ENCODE measurements around the gene SAXO2.
"Not testable (repeated sequence)": the region's sequence is repeated elsewhere in the genome, so short reads cannot be mapped to it uniquely, and the experiment has no call there.

SAXO2 gene

DNA sequence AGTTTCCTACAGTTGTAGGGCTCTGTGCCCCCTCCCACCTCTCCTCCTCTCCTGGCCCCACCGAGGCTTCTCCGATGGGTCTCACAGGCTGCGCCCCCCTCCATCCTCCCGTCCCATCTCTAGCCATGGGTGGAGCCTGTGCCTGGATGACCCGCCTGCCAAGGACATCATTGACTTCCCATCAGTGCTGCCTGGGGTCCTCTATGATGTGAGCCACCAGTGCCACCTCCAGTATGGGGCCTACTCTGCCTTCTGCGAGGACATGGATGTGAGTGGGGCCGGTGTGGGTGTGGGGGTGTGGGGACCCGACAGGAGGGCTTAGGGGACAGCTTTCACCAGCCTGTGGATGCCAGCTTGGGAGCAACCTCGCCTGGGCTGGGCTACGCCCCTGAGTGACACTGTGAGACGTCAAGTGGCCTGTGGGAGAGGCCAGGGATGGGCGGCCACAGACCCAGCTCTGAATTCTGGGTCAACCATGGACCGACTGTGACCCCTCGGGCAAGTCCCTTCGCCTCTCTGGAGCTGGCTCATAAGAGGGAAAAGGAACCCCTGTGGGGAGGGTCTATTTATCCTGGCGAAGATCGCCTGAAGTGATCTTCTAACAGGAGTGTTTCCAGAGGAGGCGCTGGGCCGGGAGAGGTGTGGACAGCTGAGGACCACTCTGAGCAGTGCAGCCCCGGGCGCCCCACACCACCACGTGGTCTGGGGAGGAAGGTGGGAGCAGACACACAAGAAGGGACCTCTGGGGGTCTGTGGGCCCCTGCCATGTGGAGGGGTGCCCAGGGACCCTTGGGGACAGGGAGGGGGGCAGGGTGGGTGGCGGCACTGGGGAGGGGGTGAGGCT lies 53.9 kb downstream of the SAXO2 start:
- H3K4me3 Mint-ChIP-seq, H3K27ac Mint-ChIP-seq, H3K9me3 Mint-ChIP-seq, H3K36me3 Mint-ChIP-seq, H3K4me1 Mint-ChIP-seq: not testable (repeated sequence)
- H3K27me3 Mint-ChIP-seq: peaks cover 22% of the 10 kb centered on the region
- ATAC-seq: peak; percentile 1

GRCh38 chr15:82317091-82317489 lies 54.5 kb downstream of the SAXO2 start:
- Mint-ChIP-seq H3K4me1 (no peaks in the 10 kb centered on the region), H3K4me3 (no peak overlapping the region), H3K27ac (no peak overlapping the region), H3K27me3 (peaks cover 22% of the 10 kb centered on the region), H3K9me3 (no peaks in the 10 kb centered on the region), H3K36me3 (no peaks in the 10 kb centered on the region)
- ATAC-seq: no peak

GRCh38 chr15:82317516-82317915 lies 54.9 kb downstream of the SAXO2 start:
- peaks cover 22% of the 10 kb centered on the region for H3K27me3 Mint-ChIP-seq

DNA sequence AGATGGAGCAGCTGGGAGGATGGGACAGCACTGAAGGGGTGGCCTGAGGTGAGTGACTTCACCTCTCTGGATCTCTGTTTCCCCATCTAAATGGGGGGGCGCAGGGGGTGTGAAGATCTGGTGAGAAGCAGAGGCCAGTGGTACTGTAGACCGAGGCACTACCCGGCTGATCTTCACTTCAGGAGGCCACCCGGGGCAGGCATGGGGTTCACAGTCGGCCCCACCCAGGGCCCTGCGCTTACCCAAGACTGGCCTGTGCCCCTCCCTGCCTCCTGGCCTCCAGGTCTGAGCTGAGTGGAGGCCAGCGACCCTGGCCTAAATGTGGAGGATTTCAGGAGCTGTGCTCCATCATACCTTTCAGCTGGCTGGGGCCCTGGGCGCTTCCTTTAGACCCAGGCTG lies 55.7 kb downstream of the SAXO2 start:
- not testable (repeated sequence) for H3K36me3 Mint-ChIP-seq, H3K4me1 Mint-ChIP-seq, H3K4me3 Mint-ChIP-seq, ATAC-seq, H3K27ac Mint-ChIP-seq, H3K9me3 Mint-ChIP-seq
- H3K27me3 Mint-ChIP-seq: peaks cover 22% of the 10 kb centered on the region

More at GRCh38 chr15:82317516-82317915, 54.9 kb downstream of the SAXO2 start:
- not testable (repeated sequence) for H3K9me3 Mint-ChIP-seq, ATAC-seq, H3K27ac Mint-ChIP-seq, H3K4me1 Mint-ChIP-seq, H3K36me3 Mint-ChIP-seq, H3K4me3 Mint-ChIP-seq

- not testable (repeated sequence) for H3K27ac Mint-ChIP-seq, H3K4me1 Mint-ChIP-seq, H3K9me3 Mint-ChIP-seq, H3K36me3 Mint-ChIP-seq, H3K4me3 Mint-ChIP-seq, ATAC-seq
- H3K27me3 Mint-ChIP-seq: peaks cover 21% of the 10 kb centered on the region
Measured at GRCh38 chr15:82319522-82320278, 57.1 kb downstream of the SAXO2 start.

DNA sequence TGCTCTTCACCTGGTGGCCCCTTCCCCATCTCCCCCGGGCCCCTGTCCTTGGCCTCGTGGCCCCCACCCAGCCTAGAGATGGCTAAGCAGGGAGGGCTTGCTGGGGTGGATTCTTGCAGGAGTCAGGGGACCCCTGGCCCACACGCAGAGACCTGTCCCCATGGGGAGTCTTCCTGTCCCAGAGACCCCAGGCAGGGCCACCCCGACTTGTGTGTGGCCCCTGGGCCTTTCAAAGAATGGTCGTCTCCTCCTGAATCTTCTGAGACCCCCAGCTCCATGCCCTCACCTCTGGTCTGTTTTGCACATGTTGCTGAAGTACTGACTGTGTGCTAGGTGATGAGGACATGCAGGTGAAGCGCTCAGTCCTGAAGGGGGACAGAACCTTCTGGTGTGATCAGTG lies 58.2 kb downstream of the SAXO2 start:
- not testable (repeated sequence) for H3K9me3 Mint-ChIP-seq, ATAC-seq, H3K36me3 Mint-ChIP-seq, H3K4me3 Mint-ChIP-seq, H3K4me1 Mint-ChIP-seq, H3K27me3 Mint-ChIP-seq, H3K27ac Mint-ChIP-seq

- not testable (repeated sequence) for H3K27ac Mint-ChIP-seq, H3K36me3 Mint-ChIP-seq, ATAC-seq, H3K4me3 Mint-ChIP-seq, H3K9me3 Mint-ChIP-seq, H3K27me3 Mint-ChIP-seq, H3K4me1 Mint-ChIP-seq
Measured at GRCh38 chr15:82322488-82322887, 59.9 kb downstream of the SAXO2 start.

DNA sequence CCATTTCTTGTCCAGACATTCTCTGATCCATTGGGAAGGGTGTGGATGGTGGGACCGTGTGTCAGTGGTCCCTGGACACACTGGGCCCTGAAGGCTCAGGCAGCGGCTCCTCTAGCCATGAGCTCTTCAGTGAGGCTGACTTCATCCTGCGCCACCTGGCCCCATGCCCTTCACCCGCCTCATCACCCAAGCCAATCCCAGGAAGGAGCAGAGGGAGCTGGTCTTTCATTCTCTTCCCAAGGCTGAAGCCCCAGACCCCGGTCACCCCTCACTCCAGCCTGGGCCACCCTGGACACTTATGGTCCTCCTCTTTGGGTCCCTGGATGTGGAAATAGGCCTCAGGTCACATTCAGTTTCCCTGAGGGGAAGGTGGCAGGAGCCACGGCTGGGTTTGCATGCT lies 62.2 kb downstream of the SAXO2 start:
- not testable (repeated sequence) for H3K27ac Mint-ChIP-seq, H3K36me3 Mint-ChIP-seq, H3K9me3 Mint-ChIP-seq, H3K4me3 Mint-ChIP-seq, H3K27me3 Mint-ChIP-seq, H3K4me1 Mint-ChIP-seq, ATAC-seq

- H3K27ac Mint-ChIP-seq, H3K36me3 Mint-ChIP-seq, H3K9me3 Mint-ChIP-seq, ATAC-seq, H3K27me3 Mint-ChIP-seq, H3K4me1 Mint-ChIP-seq, H3K4me3 Mint-ChIP-seq: not testable (repeated sequence)
Measured at GRCh38 chr15:82325646-82326045, 63.0 kb downstream of the SAXO2 start.

DNA sequence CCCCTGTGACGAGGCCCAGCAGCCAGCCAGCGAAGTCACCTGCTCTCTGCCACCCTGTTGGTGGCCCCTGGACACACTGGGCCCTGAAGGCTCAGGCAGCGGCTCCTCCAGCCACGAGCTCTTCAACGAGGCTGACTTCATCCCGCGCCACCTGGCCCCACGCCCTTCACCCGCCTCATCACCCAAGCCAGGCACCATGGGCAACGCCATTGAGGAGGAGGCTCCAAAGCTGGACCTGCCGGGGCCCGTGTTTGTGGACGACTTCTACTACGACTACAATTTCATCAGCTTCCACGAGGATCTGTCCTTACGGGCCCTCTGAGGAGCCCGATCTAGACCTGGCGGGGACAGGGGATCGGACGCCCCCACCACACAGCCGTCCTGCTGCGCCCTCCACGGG lies 64.3 kb downstream of the SAXO2 start:
- not testable (repeated sequence) for H3K4me1 Mint-ChIP-seq, ATAC-seq, H3K36me3 Mint-ChIP-seq, H3K27ac Mint-ChIP-seq, H3K9me3 Mint-ChIP-seq, H3K27me3 Mint-ChIP-seq, H3K4me3 Mint-ChIP-seq

- not testable (repeated sequence) for H3K36me3 Mint-ChIP-seq, H3K4me1 Mint-ChIP-seq, ATAC-seq, H3K27ac Mint-ChIP-seq, H3K27me3 Mint-ChIP-seq, H3K9me3 Mint-ChIP-seq, H3K4me3 Mint-ChIP-seq
Measured at GRCh38 chr15:82327372-82327771, 64.8 kb downstream of the SAXO2 start.

- not testable (repeated sequence) for H3K4me3 Mint-ChIP-seq, H3K27me3 Mint-ChIP-seq, H3K36me3 Mint-ChIP-seq, ATAC-seq, H3K4me1 Mint-ChIP-seq, H3K27ac Mint-ChIP-seq, H3K9me3 Mint-ChIP-seq
Measured at GRCh38 chr15:82329039-82329438, 66.4 kb downstream of the SAXO2 start.

- not testable (repeated sequence) for ATAC-seq, H3K4me1 Mint-ChIP-seq, H3K4me3 Mint-ChIP-seq, H3K9me3 Mint-ChIP-seq, H3K27me3 Mint-ChIP-seq, H3K27ac Mint-ChIP-seq, H3K36me3 Mint-ChIP-seq
Measured at GRCh38 chr15:82330921-82331320, 68.3 kb downstream of the SAXO2 start.

DNA sequence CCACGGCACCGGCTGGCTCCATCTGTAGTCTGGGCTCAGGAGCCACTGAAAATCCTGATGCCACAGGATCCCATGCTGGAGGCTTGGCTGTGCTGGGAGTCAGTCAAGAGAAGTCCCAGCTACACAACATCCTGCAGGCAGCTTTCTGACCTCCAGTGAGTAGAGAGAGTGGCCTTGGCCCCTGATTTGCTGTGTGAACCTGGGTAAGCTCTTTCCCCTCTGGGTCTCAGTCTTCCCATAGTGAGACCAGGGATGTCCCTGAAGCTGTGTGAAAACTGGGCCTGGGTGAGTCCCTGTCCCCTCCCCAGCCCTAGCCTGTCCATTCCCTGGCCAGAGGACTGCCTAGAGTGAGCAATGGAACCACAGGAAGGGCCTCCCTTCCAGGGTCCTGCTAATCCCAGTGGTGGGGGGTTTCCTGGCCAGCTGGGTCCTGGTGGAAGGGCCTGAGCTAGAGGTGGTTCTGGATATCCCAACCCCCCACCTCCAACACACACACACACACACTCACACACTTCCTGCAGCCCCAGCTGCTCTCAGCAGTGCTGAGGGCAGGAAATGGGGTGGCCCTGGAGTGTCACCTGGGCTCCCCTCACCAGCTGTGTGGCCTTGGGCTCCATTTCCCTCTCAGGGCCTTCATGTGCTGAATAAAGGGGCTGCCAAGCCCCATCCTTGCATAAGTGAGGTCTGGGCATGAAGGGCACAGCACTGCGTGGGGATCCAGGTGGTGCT lies 69.1 kb downstream of the SAXO2 start:
- not testable (repeated sequence) for H3K36me3 Mint-ChIP-seq
- peak; percentile 37 for ATAC-seq

GRCh38 chr15:82332711-82333602 lies 70.3 kb downstream of the SAXO2 start:
- H3K27me3 Mint-ChIP-seq, H3K4me3 Mint-ChIP-seq, ATAC-seq, H3K36me3 Mint-ChIP-seq, H3K27ac Mint-ChIP-seq, H3K4me1 Mint-ChIP-seq, H3K9me3 Mint-ChIP-seq: not testable (repeated sequence)

More for the DNA sequence above, 69.1 kb downstream of the SAXO2 start:
- H3K4me1 Mint-ChIP-seq, H3K9me3 Mint-ChIP-seq, H3K27ac Mint-ChIP-seq, H3K4me3 Mint-ChIP-seq, H3K27me3 Mint-ChIP-seq: not testable (repeated sequence)
